ENCODE results near the gene SLFN12L. TPM values are rescaled to one million over a fixed set of nuclear protein-coding genes. Genes with fewer than 3 reads are reported as not detected.

SLFN12L gene
- total RNA-seq, 3 donors from 2014 or later, result 2.9 to 3.5 (median 3.3) TPM

DNA sequence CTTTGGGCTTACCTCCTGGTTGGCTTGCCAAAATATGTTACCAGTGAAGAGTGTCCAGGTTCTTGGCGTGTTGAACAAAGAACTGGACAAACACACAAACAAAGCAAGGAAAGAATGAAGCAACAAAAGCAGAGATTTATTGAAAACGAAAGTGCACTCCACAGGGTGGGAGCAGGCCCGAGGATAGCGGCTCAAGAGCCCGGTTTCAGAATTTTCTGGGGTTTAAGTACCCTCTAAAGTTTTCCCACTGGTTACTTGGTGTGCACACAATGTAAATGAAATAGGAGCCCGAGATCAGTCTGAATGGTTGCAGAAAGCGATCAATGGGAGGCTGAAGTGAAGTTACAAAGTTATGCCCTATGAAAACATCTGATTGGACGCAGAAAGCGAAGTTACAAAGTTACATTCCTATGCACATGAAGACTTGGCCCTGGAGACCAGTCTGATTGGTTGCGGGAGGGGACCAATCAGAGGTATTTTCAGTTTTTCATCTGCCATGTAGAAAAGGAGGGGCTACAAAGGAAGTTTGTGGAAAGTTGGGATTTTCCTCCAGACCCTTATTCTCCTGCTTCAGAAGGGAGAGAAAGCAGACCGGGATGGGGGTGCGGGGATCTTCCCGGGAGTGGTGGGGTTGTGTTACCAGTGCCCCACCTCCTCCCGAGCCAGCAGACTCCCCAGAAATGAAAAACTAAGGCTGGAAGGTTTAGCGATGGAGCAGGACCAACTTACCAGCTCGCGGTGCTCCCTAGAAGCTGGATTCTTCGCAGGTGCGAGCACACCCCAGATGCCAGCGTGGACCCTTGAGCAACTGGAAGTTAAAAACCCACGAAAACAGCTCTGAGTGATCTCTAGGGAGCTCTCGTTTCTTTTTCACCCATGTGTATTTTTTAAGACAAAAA is 105.1 kb downstream of the SLFN12L start, which contains the start of gene SLFN12:
TSS of gene SLFN12 (minus strand) at position 325 of the 899 bp plus-strand sequence. CDS start 9,472 bp downstream, outside the sequence.
- Histone ChIP-seq H3K4me3 (peak within 1 kb of the TSS; percentile 47 to 68 (median 61)), H3K36me3 (no peaks in the 10 kb centered on the region), H3K27me3 (no peaks in the 10 kb centered on the region), H3K27ac (peak within 1 kb of the TSS; percentile 82 to 90), H3K9me3 (no peaks in the 10 kb centered on the region), H3K4me1 (peaks cover 0 to 12% of the 10 kb centered on the region in 2 donors)
- DNase-seq (ENCODE audit: low spot score in 2 of 2), result peak in 1 of 2 donors; percentile 67
- TF ChIP-seq POLR2AphosphoS5 (IDR thresholded peaks at IDR 0.05) (no peak), POLR2A (IDR thresholded peaks at IDR 0.05) (no peak)
- TF ChIP-seq, protein P1, sequence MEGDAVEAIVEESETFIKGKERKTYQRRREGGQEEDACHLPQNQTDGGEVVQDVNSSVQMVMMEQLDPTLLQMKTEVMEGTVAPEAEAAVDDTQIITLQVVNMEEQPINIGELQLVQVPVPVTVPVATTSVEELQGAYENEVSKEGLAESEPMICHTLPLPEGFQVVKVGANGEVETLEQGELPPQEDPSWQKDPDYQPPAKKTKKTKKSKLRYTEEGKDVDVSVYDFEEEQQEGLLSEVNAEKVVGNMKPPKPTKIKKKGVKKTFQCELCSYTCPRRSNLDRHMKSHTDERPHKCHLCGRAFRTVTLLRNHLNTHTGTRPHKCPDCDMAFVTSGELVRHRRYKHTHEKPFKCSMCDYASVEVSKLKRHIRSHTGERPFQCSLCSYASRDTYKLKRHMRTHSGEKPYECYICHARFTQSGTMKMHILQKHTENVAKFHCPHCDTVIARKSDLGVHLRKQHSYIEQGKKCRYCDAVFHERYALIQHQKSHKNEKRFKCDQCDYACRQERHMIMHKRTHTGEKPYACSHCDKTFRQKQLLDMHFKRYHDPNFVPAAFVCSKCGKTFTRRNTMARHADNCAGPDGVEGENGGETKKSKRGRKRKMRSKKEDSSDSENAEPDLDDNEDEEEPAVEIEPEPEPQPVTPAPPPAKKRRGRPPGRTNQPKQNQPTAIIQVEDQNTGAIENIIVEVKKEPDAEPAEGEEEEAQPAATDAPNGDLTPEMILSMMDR (IDR thresholded peaks at IDR 0.05), result no peak
- intact Hi-C loops (cut with DNase I; ENCODE audit: low total_unique reads), result no loop called here

DNA sequence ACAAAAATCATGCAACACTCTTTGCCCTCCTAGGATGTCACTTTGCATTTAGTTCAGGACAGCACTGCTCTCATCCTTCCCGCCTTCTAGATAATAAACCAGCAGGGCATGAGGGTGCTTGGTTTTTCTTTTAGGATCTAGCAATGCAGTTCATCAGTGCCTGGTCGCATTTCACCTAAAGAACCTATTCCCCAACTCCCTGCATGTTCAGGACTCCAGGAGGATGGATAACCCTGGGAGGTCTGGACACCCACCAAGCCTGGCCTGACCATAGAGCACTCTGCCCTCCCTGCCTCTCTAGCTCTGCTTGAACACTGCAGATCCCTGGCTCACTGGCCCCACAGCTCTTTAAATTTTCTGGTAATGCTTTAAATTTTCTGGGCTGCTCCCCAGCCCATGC is 107.8 kb downstream of the SLFN12L start:
- Histone ChIP-seq H3K9me3 (no peaks in the 10 kb centered on the region), H3K4me1 (peaks cover 0 to 12% of the 10 kb centered on the region in 2 donors), H3K27me3 (no peaks in the 10 kb centered on the region), H3K4me3 (no peak overlapping the region), H3K27ac (no peak overlapping the region), H3K36me3 (no peaks in the 10 kb centered on the region)
- TF ChIP-seq POLR2A (IDR thresholded peaks at IDR 0.05), result no peak
- TF ChIP-seq, protein P1 (IDR thresholded peaks at IDR 0.05), result no peak
- TF ChIP-seq POLR2AphosphoS5 (IDR thresholded peaks at IDR 0.05), result no peak
- DNase-seq (ENCODE audit: low spot score in 2 of 2), result no peak
- intact Hi-C loops (cut with DNase I; ENCODE audit: low total_unique reads), result no loop called here

DNA sequence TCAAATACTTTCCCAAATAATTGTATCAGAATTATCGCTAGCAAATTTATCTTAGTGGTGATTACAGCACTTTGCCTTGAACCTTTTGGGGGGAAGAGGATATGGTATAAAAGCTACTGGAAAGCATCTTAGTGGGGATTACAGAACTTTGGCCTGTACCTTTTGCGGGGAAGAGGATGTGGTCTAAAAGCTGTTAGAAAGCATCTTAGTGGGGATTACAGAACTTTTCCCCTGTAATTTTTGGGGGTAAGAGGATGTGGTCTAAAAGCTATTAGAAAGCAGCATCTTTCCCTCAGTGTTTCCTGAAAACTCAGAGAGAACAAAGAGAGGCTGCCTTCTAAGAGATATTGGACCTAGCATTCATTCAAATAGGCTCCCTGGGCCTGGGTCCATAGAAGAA is 109.2 kb downstream of the SLFN12L start:
- no peaks in the 10 kb centered on the region for H3K9me3 ChIP-seq
- no peak for DNase-seq (ENCODE audit: low spot score in 2 of 2)
- H3K4me3 ChIP-seq, result no peak overlapping the region
- H3K4me1 ChIP-seq, result peaks cover 0 to 5% of the 10 kb centered on the region in 2 donors
- TF ChIP-seq POLR2AphosphoS5 (IDR thresholded peaks at IDR 0.05) (no peak), POLR2A (IDR thresholded peaks at IDR 0.05) (no peak)
- TF ChIP-seq, protein P1 (IDR thresholded peaks at IDR 0.05), result no peak
- no peaks in the 10 kb centered on the region for H3K27me3 ChIP-seq
- no peaks in the 10 kb centered on the region for H3K36me3 ChIP-seq
- intact Hi-C loops (cut with DNase I; ENCODE audit: low total_unique reads), result no loop called here
- no peak overlapping the region for H3K27ac ChIP-seq

DNA sequence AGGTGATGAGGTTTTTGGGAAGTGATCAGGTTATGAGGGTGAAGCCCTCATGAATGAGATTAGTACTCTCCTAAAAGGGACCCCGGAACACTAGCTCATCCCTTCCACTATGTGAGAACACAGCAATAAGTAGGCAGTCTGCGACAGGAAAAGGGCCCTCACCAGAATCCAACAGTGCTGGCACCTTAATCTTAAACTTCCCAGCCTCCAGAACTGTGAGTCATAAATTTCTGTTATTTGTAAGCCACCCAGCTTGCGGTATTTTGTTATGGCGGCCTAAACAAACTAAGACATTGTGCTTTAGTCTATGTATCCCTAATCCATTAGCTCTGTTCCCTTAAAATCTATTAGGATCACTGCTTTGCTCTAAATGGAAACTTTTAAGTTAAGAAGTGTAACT is 113.7 kb downstream of the SLFN12L start:
- Histone ChIP-seq H3K36me3 (no peaks in the 10 kb centered on the region), H3K9me3 (no peaks in the 10 kb centered on the region), H3K4me1 (no peaks in the 10 kb centered on the region), H3K27me3 (no peaks in the 10 kb centered on the region), H3K27ac (no peak overlapping the region), H3K4me3 (no peak overlapping the region)
- intact Hi-C loops (cut with DNase I; ENCODE audit: low total_unique reads), result no loop called here
- TF ChIP-seq, protein P1 (IDR thresholded peaks at IDR 0.05), result no peak
- TF ChIP-seq POLR2AphosphoS5 (IDR thresholded peaks at IDR 0.05) (no peak), POLR2A (IDR thresholded peaks at IDR 0.05) (no peak)
- no peak for DNase-seq (ENCODE audit: low spot score in 2 of 2)

Other genes with a start within 250 kb of the SLFN12L start
- gene SLFN11, start 164.1 kb downstream of the SLFN12L start, total RNA-seq, result 10 to 100 TPM; 26.9 to 57.1 (median 40.0) TPM
- gene SLFN12, start 105.2 kb downstream of the SLFN12L start, total RNA-seq, result 10 to 100 TPM in 2 of 3 donors, 1 to 10 TPM in 1; 6.4 to 12.4 (median 11.5) TPM
- 10 to 100 TPM in 2 of 3 donors, 1 to 10 TPM in 1; 3.7 to 33.7 (median 26.5) TPM for gene SLFN13, start 88.9 kb downstream of the SLFN12L start, total RNA-seq
- gene SLFN14, start 23.1 kb upstream of the SLFN12L start, total RNA-seq, result not detected
- 1 to 10 TPM; 5.1 to 10.0 (median 8.2) TPM for gene PEX12, start 40.9 kb upstream of the SLFN12L start, total RNA-seq
- 10 to 100 TPM; 78.4 to 91.9 (median 88.5) TPM for gene AP2B1, start 49.6 kb upstream of the SLFN12L start, total RNA-seq
- 10 to 100 TPM in 2 of 3 donors, 1 to 10 TPM in 1; 5.9 to 27.8 (median 11.1) TPM for gene RASL10B, start 194.0 kb upstream of the SLFN12L start, total RNA-seq
- under 1 TPM; 0.29 to 0.33 (median 0.32) TPM for gene GAS2L2, start 215.6 kb upstream of the SLFN12L start, total RNA-seq
- not detected for gene C17orf50, start 223.2 kb upstream of the SLFN12L start, total RNA-seq

Data from breast epithelium (tissue), 4 donors.